GM23338 (cell line): ENCODE measurements around the gene DMTF1. TPM values are rescaled to one million over a fixed set of nuclear protein-coding genes. Genes with fewer than 3 reads are reported as not detected.

Source experiments
- EZH2phosphoT487 ChIP-seq: fragments of 200-600 bp; sonication (generic); IDR thresholded peaks from one replicate; pipeline ENCODE4 v1.8.1; 2018; ENCODE audit warnings: antibody characterized with exemption; ENCODE audit not compliant: unreplicated experiment
- POLR2AphosphoS5 ChIP-seq: IDR thresholded peaks from 2 replicates; pipeline ENCODE4 v1.6.1; 2016; ENCODE audit warnings: antibody characterized with exemption, low read depth
- ZNF114 ChIP-seq: fragments of 250-450 bp; sonication (Bioruptor Pico); IDR thresholded peaks from 2 replicates; pipeline ENCODE4 v1.5.0; 2020; ENCODE audit warnings: mild to moderate bottlenecking, moderate library complexity
- ZNF331 ChIP-seq: fragments of 250-450 bp; sonication (Bioruptor Pico); IDR thresholded peaks from 2 replicates; pipeline ENCODE4 v1.5.0; 2020; ENCODE audit warnings: low read depth, mild to moderate bottlenecking, moderate library complexity
- polyA plus RNA-seq: library from polyadenylated mRNA; unstranded; fragments of >200 nt; fragmentation: Nextera tagmentation; extraction: Ambion mirVana; gene quantifications from 2 replicates; pipeline ENCODE4 v1.2.1, GENCODE V29; 2016
- total RNA-seq: library from RNA; depleted of rRNA; stranded (reverse); fragments of >200 nt; shearing (Covaris generic); gene quantifications from 2 replicates; pipeline ENCODE4 v1.2.3, GENCODE V29; 2014
- TF ChIP-seq, protein P1 (sequence below): fragments of 250-450 bp; sonication (Bioruptor Pico); IDR thresholded peaks from 2 replicates; pipeline ENCODE4 v1.5.0; 2020; ENCODE audit warnings: mild to moderate bottlenecking, moderate library complexity
- TF ChIP-seq, protein P2 (sequence below): IDR thresholded peaks from one replicate; pipeline ENCODE4 v1.6.1; 2018; ENCODE audit warnings: antibody characterized with exemption; ENCODE audit not compliant: unreplicated experiment

DMTF1 gene
- total and polyA plus RNA-seq, 2 experiments from 2014 or later, result 60.4 to 114 TPM

DNA sequence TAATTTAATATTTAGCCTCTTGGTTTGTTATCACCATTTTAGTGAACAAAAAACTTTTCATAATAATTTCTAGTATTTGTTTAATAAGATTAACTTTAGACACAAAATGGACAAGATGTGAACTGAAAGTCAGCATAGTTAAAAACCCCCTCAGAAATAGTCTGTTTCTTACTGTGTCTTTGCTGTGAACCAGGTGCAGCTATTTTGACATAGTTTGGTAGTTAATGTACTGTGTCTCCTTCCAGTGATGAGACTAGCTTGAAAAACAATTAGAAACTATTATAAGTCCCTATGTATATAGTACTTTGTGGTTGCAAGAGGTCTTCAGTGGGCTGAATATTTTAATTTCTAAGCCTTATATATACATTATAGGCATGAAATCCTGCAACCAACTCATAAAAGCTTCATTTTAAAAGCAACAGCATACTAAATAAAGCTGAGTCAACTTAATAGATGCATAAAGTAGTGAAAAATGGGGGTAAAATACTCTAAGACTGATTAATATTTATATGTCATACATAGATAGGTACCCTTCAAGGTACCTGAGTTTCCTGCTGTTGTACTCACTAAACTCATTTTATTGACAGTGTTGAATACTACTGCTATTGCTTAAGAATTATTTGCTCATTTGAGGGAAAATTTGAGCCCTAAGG is 19.2 kb downstream of the DMTF1 start (continued):
- TF ChIP-seq, protein P1, sequence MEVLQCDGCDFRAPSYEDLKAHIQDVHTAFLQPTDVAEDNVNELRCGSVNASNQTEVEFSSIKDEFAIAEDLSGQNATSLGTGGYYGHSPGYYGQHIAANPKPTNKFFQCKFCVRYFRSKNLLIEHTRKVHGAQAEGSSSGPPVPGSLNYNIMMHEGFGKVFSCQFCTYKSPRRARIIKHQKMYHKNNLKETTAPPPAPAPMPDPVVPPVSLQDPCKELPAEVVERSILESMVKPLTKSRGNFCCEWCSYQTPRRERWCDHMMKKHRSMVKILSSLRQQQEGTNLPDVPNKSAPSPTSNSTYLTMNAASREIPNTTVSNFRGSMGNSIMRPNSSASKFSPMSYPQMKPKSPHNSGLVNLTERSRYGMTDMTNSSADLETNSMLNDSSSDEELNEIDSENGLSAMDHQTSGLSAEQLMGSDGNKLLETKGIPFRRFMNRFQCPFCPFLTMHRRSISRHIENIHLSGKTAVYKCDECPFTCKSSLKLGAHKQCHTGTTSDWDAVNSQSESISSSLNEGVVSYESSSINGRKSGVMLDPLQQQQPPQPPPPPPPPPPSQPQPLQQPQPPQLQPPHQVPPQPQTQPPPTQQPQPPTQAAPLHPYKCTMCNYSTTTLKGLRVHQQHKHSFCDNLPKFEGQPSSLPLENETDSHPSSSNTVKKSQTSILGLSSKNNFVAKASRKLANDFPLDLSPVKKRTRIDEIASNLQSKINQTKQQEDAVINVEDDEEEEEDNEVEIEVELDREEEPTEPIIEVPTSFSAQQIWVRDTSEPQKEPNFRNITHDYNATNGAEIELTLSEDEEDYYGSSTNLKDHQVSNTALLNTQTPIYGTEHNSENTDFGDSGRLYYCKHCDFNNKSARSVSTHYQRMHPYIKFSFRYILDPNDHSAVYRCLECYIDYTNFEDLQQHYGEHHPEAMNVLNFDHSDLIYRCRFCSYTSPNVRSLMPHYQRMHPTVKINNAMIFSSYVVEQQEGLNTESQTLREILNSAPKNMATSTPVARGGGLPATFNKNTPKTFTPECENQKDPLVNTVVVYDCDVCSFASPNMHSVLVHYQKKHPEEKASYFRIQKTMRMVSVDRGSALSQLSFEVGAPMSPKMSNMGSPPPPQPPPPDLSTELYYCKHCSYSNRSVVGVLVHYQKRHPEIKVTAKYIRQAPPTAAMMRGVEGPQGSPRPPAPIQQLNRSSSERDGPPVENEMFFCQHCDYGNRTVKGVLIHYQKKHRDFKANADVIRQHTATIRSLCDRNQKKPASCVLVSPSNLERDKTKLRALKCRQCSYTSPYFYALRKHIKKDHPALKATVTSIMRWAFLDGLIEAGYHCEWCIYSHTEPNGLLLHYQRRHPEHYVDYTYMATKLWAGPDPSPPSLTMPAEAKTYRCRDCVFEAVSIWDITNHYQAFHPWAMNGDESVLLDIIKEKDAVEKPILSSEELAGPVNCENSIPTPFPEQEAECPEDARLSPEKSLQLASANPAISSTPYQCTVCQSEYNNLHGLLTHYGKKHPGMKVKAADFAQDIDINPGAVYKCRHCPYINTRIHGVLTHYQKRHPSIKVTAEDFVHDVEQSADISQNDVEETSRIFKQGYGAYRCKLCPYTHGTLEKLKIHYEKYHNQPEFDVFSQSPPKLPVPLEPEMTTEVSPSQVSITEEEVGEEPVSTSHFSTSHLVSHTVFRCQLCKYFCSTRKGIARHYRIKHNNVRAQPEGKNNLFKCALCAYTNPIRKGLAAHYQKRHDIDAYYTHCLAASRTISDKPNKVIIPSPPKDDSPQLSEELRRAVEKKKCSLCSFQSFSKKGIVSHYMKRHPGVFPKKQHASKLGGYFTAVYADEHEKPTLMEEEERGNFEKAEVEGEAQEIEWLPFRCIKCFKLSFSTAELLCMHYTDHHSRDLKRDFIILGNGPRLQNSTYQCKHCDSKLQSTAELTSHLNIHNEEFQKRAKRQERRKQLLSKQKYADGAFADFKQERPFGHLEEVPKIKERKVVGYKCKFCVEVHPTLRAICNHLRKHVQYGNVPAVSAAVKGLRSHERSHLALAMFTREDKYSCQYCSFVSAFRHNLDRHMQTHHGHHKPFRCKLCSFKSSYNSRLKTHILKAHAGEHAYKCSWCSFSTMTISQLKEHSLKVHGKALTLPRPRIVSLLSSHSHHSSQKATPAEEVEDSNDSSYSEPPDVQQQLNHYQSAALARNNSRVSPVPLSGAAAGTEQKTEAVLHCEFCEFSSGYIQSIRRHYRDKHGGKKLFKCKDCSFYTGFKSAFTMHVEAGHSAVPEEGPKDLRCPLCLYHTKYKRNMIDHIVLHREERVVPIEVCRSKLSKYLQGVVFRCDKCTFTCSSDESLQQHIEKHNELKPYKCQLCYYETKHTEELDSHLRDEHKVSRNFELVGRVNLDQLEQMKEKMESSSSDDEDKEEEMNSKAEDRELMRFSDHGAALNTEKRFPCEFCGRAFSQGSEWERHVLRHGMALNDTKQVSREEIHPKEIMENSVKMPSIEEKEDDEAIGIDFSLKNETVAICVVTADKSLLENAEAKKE, result no peak
- no peak for TF ChIP-seq ZNF331 (CRISPR knock-in tag)
- TF ChIP-seq, protein P2, sequence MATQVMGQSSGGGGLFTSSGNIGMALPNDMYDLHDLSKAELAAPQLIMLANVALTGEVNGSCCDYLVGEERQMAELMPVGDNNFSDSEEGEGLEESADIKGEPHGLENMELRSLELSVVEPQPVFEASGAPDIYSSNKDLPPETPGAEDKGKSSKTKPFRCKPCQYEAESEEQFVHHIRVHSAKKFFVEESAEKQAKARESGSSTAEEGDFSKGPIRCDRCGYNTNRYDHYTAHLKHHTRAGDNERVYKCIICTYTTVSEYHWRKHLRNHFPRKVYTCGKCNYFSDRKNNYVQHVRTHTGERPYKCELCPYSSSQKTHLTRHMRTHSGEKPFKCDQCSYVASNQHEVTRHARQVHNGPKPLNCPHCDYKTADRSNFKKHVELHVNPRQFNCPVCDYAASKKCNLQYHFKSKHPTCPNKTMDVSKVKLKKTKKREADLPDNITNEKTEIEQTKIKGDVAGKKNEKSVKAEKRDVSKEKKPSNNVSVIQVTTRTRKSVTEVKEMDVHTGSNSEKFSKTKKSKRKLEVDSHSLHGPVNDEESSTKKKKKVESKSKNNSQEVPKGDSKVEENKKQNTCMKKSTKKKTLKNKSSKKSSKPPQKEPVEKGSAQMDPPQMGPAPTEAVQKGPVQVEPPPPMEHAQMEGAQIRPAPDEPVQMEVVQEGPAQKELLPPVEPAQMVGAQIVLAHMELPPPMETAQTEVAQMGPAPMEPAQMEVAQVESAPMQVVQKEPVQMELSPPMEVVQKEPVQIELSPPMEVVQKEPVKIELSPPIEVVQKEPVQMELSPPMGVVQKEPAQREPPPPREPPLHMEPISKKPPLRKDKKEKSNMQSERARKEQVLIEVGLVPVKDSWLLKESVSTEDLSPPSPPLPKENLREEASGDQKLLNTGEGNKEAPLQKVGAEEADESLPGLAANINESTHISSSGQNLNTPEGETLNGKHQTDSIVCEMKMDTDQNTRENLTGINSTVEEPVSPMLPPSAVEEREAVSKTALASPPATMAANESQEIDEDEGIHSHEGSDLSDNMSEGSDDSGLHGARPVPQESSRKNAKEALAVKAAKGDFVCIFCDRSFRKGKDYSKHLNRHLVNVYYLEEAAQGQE, result no peak
- TF ChIP-seq ZNF114, result no peak
- TF ChIP-seq POLR2AphosphoS5, result no peak
- no peak for TF ChIP-seq EZH2phosphoT487
